GM18861 (cell line): Measurements from ENCODE around the gene SOX10.
"Not testable (repeated sequence)": the region's sequence is repeated elsewhere in the genome, so short reads cannot be mapped to it uniquely, and the experiment has no call there.

Source experiments
- ATAC-seq: cut with Tn5 transposase; IDR thresholded peaks from one replicate; pipeline ENCODE4 v1.9.1; 2021; ENCODE audit not compliant: unreplicated experiment

Gene SOX10

DNA sequence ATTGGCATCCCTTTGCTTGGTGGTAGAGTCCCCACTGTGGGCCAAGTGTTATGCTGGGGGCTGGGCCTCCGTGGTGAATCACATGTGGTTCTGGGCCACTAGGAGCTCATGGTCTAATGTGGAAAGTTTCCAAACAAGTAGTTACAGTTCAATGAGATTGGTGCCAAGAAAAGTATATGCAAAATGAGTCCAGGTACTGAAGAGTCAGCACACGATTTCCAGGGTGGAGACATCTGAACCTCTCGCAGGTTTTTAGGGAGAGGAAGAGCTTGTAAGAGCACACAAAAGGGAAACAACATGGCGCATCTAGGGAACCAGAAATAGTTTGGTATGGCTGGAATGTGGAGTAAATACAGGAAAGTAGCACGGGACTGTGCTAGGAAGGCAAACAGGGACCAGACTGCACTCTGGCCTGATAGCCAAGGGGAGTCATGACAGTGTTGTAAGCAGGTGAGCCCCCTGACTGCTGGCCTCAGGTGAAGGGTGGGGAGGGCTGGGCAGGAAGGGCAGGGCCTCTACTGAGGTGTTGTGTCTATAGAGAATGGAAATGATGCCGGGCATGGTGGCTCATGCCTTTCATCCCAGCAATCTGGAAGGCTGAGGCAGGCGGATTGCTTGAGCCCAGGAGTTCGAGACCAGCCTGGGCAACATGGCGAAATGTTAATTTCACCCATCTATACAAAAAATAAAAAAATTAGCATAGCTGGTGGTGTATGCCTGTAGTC, 18.3 kb downstream of the SOX10 start:
- no peak for ATAC-seq

DNA sequence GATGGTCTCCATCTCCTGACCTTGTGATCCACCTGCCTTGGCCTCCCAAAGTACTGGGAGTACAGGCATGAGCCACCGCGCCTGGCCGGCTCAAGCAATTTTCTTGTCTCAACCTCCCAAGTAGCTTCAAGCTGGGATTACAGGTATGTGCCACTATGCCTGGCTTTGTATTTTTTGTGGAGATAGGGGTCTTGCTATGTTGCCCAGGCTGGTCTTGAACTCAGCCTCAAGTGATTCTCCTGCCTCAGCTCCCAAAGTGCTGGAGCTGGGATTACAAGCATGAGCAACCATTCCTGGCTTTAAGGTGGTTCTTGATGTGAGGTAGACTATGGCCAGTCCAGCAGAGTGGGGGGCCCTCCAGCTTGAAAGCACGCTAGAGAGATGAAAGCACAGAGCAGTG, 23.3 kb downstream of the SOX10 start:
- no peak for ATAC-seq

- no peak for ATAC-seq
Measured at GRCh38 chr22:37959231-37959825, 25.0 kb downstream of the SOX10 start.

- no peak for ATAC-seq
Measured at GRCh38 chr22:37957232-37957631, 27.1 kb downstream of the SOX10 start.

DNA sequence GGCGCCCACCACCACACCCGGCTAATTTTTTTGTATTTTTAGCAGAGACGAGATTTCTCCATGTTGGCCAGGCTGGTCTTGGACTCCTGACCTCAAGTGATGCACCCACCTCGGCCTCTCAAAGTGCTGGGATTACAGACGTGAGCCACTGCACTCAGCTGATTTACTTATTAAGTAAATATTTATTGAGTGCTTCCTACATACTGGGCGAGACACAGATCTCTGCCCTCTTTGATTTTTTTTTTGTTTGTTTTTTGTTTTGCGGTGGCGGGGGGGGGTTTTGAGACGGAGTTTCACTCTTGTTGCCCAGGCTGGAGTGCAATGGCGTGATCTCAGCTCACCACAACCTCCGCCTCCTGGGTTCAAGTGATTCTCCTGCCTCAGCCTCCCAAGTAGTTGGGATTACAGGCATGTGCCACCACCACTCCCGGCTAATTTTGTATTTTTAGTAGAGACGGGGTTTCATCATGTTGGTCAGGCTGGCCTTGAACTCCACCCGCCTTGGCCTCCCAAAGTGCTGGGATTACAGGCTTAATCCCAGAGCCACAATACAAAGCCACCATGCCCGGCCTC, 28.4 kb downstream of the SOX10 start:
- ATAC-seq: not testable (repeated sequence)

GRCh38 chr22:37954686-37955085, 29.7 kb downstream of the SOX10 start:
- ATAC-seq: no peak

GRCh38 chr22:37953437-37954179, 30.7 kb downstream of the SOX10 start, which contains the start of the genes C22orf23 and POLR2F:
Gene C22orf23, minus strand, starts transcription at chr22:37953601. Its CDS starts 452 bp downstream, at chr22:37953149.
Gene POLR2F, plus strand, starts transcription at chr22:37953699. Its CDS starts 89 bp downstream, at chr22:37953788.
- ATAC-seq: peak; percentile 81

DNA sequence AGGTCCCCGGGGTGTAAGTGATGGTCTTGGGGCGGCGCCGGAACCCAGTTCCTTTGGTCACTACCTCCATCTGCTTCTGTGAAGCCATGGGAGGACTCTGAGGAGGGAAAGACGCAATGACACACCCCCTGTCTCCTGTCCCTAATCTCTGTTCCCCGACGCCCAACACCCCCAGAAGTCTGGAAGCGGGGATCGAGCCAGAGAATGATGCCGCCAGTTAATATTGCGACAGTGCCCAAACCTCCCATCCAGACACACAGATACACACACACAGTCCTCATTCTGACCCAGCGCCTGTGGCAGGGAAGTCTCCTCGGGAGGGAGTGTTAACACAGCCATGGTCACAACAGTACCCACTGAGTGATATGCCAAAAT, 31.3 kb downstream of the SOX10 start:
- ATAC-seq: peak; percentile 39

DNA sequence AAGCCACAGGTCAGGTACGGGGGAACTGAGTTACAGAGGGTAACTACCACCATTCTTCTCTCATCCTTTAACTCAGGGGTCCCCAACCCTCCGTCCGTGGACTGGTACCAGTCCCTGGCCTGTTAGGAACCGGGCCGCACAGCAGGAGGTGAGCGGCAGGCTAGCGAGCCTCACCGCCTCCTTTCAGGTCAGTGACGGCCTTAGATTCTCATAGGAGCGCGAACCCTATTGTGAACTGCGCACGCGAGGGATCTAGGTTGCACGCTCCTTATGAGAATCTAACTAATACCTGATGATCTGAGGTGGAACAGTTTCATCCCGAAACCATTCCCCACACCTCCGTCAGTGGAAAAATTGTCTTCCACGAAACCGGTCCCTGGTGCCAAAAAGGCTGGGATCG, 31.7 kb downstream of the SOX10 start:
- ATAC-seq: not testable (repeated sequence)

- no peak for ATAC-seq
Measured at GRCh38 chr22:37951305-37951704, 33.0 kb downstream of the SOX10 start.

DNA sequence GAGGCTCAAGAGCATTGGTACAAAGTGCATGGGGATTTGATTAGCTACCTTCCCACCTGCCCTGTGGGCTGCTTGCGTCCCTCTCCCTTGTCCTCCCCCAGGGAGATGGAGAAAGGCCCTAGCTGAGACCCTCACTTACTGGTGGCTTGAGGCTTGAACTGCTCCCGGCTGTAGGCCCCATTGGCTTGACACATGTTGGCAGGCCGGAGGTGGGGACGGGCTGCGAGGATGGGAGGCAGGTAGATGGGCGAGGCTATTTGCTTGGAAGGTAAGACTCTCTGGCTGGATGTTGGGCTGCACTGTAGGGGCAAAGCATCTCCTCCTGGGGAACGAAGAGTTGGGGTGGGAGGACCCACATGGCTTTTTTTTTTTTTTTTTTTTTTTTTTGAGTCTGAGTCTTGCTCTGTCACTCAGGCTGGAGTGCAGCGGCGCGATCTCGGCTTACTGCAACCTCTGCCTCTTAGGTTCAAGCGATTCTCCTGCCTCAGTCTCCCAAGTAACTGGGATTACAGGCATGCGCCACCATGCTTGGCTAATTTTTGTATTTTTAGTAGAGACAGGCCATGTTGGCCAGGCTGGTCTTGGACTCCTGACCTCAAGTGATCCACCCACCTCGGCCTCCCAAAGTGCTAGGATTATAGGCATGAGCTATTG, 37.1 kb downstream of the SOX10 start:
- ATAC-seq: not testable (repeated sequence)

- ATAC-seq: not testable (repeated sequence)
Measured at GRCh38 chr22:37944423-37944822, 39.9 kb downstream of the SOX10 start.

DNA sequence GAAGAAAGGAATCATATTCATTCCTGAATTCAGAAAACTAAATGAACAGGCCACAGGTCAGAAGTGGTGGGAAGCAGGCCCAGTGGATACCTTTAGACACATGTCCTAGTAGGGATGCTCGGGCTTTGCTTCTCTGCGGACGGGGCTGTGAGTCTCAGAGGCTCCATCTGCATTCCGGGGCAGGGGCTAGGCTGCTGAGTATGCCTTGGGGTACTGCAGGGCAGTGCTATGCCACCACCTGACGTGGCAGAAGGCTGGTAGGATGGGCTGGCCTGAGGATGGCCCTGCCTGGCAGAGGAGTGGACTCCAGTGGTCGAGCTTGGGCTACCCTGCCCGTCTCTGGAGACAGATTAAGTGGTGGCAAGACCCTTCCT, 40.5 kb downstream of the SOX10 start:
- no peak for ATAC-seq

- no peak for ATAC-seq
Measured at GRCh38 chr22:37943136-37943824, 41.1 kb downstream of the SOX10 start.

- no peak for ATAC-seq
Measured at GRCh38 chr22:37942133-37942532, 42.2 kb downstream of the SOX10 start.

GRCh38 chr22:37940698-37941376, 43.5 kb downstream of the SOX10 start:
- no peak for ATAC-seq

- ATAC-seq: peak; percentile 80
Measured at GRCh38 chr22:37933711-37934376, 50.5 kb downstream of the SOX10 start.

DNA sequence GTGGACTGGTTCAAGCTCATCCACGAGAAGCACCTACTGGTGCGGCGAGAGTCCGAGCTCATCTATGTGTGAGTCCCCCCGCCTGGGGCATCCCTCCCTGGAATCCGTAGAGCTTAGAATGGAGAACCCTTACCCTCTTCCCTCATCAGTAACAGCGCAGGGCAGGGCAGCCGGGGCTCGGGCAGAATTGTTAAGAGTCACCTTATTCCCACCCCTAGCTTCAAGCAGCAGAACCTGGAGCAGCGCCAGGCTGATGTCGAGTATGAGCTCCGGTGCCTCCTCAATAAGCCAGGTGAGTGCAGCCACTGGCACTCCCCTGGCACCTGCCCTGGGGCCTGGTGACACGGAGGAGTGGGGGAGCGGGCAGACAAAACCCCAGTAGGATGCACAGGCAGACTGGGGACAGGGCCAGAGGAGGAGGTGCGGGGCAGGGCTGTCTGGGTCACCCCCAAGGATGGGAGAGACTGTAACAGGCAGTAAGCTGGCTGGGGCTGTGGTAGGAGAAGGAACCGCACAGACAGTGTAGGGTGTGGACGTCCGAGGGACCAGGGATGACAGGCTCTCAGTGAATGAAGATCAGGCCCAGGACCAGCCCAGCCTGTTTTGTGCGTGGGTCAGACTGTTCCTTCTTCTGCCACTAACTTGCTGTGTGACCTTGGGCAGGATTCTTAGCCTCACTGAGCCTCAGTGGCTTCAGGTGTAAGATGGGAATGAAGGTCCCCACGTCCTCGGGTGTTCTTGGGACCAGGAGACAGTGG, 51.4 kb downstream of the SOX10 start:
- ATAC-seq: no peak

- ATAC-seq: no peak
Measured at GRCh38 chr22:37932401-37932800, 52.0 kb downstream of the SOX10 start.
